NCI-H187 treated with DMSO at 0.1 percent for 48 hours (cell line): Measurements from ENCODE around the gene COL6A2.
"Not testable (repeated sequence)": the region's sequence is repeated elsewhere in the genome, so short reads cannot be mapped to it uniquely, and the experiment has no call there.

ENCODE experiments used
- DNase-seq: peaks from one replicate; lab custom pipeline; 2025; lab: John Stamatoyannopoulos, UW

Gene COL6A2

DNA sequence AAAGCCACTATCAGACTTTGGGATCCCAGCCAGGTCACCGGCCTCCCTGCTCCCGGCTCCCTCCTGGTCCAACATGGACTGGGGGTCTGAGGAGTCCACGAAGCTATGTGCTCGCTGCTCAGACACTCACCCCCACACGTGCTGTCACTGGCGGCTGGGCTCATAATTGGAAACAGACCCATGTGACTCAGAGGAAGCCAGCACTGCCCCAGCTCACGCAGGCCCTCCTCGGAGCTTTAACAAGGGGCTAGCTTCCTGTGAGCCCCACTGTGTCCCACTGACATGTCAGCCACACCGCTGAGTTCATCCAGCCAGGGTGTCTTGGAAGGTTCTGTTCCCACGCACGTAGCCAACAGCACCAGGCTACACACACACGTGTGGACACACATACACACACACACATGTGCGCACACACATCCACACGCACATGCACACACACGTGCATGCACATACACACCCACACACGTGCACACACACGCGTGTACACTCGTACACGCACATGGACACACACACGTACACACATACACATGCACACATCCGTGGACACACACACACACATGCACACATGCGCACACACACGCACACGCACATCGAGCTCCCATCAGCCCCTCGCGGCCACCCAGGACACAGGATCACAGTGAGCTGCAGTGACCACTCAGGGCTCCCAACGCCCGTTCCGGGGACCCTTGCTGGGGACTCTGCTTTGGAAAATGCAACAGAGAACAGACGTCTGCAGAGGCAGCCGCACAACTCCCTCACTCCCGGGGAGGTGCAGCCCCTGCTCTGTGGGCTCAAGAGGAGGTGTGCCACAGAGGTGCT lies 18.4 kb upstream of the COL6A2 start:
- no peak for DNase-seq

DNA sequence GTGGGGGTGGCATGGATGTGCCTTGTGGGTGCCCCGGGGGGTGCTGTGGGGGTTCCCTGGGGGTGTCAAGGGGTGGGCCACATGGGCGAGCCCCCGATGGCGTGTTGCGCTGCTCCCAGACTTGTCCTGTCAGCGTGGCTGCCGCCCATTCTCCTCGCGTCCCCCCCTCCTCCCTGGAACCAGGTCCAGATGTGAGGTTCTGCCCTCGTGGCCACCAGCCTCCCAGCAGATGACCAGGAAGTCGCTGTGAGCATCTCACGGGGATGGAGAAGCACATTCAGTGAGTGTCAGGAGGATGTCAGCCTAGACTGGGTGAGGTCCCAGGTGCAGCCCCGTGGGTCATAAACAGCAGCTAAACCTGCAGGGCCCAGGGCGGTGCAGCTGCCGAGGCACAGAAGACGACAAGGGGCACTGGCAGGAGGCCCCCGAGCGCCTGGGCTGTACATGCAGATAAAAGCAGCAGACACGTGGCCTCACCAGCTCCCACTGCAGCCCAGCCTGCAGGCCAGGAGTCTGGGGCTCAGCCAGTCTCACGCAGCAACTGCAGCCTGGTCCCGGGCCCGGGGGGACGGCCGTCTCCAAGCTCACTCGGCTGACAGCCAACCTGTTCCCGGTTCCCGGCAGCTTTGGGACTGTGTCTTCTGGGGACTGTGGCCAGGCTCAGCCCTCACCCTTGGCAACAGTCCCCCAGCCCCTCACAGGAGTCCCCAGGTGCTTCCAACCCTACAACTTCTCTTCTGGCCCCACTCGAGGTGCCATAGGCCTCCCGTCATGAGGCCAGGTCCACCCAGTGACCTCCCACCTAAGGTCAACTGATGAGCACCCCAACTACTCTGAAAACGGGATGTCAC lies 17.5 kb upstream of the COL6A2 start:
- no peak for DNase-seq

- DNase-seq, result no peak
Measured at GRCh38 chr21:46081022-46081861, 16.7 kb upstream of the COL6A2 start.

DNA sequence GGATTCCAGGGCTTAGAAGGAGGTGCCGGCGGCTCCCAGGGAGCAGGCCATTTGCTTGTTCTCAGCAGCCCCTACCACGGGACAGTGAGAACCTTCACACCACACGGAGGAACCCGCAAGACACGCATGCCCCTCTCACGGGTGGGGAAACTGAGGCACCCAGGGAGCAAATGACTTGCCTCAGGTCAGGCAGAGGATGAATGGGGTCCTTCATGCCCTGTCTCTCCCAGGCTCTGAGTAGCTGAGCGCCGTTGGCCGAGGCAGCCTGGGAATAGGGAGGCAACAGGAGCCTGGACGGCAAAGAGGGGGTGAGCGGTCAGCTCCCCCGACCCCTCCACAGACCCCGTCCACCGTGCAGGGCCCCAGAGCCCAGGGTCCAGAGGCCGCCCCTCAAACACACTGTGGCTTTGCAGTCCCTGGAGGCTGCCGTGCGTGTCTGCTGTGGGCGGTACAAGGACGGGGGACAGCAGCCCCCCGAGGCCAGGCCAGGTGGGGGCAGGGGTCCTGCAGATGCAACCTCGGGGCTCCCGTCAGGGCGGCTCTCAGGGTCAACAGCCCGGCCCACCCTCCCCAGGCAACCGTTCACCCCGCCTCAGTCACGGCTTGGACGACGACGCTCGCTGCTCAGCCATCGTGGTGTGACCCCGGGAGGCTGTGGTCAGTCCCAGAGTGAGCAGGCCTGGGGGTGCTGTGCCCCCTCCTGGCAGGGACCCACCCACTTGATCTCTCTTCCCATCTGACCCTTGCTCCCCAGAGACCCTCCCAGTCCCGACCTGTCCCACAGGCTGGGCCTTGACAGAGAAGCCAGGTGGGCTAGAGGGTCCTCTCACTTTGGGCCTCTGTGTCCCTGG lies 15.8 kb upstream of the COL6A2 start:
- no peak for DNase-seq

DNA sequence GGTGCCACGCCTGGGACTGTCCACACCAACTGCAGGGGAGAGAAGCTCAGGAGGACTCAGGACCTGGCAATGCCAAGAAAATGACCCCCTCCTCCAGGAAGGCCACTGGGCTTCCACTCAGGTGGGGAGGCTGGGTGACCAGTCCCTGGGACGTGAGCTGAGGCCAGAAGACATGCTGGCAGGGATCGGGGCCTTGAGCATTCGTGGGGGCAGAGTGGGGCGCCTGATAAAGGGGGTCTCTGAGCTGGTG lies 15.3 kb upstream of the COL6A2 start:
- DNase-seq, result no peak

GRCh38 chr21:46082963-46083790 lies 14.7 kb upstream of the COL6A2 start:
- no peak for DNase-seq

DNA sequence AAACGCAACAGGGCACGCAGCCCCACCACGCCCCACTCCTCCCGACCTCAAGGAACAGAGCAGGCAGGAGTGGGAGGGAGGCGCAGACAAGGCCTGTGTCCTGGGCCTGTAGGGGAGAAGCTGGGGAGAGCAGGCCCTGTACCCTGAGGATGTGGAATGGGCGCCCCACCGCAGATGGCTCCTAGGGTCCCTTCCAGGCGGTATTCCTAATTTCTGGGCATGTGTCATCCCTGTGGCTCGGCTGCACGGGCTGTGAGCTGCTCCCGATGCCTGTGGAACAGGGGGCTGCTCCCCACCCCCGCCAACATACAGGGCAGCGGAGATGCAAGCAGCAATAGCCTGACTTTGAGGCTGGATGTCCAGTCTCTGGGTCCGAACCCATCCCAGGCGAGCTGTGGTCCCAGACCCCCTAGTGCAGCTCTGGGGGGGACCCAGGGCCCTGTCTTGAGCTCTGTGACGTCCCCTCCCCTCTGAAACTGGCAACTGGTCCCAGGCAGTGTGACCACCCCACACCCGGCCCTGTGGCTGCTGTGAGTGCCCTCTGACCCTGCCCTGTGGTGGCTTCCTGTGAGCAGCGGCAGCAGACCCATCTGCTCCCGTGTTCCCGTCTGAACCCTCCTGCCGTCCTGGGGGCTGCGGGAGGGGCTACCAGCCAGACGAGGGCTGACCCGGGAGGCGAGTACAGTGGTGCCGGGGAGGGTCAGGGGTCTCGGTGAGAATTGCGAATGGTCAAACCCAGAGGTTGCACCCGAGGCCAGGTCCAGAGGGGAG lies 13.9 kb upstream of the COL6A2 start:
- no peak for DNase-seq

GRCh38 chr21:46084709-46085108 lies 13.2 kb upstream of the COL6A2 start:
- DNase-seq, result no peak

- DNase-seq, result not testable (repeated sequence)
Measured at GRCh38 chr21:46085259-46085658, 12.7 kb upstream of the COL6A2 start.

GRCh38 chr21:46087641-46088040 lies 10.3 kb upstream of the COL6A2 start:
- DNase-seq, result no peak

GRCh38 chr21:46088189-46088588 lies 9.7 kb upstream of the COL6A2 start:
- no peak for DNase-seq

- DNase-seq, result no peak
Measured at GRCh38 chr21:46089285-46089684, 8.6 kb upstream of the COL6A2 start.

DNA sequence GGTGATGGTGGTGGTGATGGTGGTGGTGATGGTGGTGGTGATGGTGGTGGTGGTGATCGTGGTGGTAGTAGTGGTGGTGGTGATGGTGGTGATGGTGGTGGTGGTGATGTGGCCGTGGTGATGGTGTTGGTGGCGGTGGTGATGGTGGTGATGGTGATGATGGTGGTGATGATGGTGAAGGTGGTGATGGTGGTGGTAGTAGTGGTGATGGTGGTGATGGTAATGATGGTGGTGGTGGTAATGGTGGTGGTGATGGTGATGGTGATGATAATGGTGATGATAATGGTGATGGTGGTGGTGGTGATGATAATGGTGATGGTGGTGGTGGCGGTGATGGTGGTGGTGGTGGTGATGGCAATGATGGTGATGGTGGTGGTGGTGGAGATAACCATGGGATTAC lies 6.8 kb upstream of the COL6A2 start:
- no peak for DNase-seq

GRCh38 chr21:46091631-46092025 lies 6.3 kb upstream of the COL6A2 start:
- no peak for DNase-seq

- DNase-seq, result no peak
Measured at GRCh38 chr21:46092026-46092764, 5.7 kb upstream of the COL6A2 start.

DNA sequence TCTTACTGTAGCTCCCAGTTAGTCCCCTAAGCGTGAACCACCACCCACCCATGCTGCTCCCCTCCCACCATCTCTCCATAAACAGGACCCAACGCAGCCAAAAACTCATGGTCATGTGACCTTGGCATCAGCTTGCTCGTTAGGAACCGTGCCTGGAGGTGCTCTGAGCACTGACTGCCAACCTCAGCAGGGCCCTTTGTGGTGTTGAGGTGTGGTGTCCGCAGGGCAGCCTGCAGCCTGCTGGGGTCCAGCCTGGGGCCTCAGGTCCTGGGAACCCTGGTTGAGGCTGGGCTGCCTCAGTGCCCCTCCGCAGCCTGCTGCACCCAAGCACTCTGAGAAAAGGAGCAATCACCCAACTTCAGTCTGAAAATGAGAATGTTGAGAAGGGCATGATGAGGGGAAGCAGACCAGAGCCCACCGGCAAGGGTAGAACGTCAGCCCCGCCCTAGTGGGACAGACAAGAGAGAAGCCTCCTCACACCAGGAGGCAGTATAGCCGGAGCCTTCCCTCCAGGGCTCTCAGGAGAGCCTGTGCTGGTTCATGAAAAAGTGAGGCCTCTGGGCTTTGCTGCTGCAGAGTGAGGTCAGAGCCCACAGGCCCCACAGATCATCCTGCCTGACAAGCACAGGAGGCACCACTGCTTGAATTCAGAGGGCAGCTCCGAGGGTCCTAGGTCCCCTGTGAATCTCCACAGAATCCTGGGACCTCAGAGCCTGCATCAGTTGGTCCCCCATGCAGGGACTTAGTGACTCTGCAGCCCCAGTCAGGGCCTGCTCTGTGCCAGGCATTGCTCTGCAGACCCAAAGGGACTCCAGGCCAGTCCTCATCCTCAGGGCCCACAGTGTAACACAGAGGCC lies 4.9 kb upstream of the COL6A2 start:
- no peak for DNase-seq

DNA sequence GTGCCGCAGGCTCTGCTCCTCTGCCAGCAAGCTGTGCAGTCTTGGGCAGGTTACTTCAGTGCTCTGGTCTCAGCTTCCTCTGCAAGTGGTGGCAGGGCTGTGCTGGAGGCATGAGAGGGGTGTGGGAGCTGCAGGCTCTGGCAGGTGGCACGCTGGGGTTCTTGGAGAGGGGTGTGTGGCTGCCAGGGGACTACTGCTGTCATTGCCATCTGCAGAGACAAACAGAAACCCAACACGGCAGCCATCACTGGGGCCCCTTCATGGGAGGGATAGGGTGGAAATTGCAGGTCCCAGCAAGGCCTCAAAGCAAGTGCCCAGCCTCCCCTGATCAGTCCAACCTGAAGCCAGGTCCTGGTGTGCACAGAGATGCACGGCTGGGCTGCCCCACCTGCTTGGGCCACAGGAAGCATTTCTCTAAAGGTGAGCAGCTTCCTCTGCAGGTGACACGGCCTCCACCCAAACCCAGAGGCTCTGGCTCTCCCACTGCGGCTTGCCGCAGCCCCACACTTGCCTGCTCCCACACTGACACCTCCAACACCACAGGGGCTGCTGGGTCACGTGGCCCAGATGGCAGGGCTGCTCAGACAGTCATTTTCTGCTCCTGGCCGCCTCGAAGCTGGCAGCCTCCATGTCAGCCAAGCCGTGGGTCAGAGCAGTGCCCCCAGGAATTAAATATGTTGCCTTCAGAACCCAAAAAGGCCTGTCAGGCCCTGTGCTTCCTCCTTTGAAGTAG lies 4.1 kb upstream of the COL6A2 start:
- no peak for DNase-seq
